HCT116 (cell line): ENCODE results near the gene WDR48. TPM values are rescaled to one million over a fixed set of nuclear protein-coding genes. Genes with fewer than 3 reads are reported as not detected.

Experiments
- ATAC-seq: fragments of 200-7000 bp; cut with Tn5 transposase; 2 replicates; pipeline ENCODE4 v1.9.1; 2020; ENCODE audit warnings: mild to moderate bottlenecking, moderate library complexity
- Bru-seq: library from RNA; stranded (reverse); fragments of 400-500 nt; gene quantifications from one replicate; lab custom pipeline; 2021; lab: Mats Ljungman, UMichigan
- BruChase-seq, 2 experiments: library from RNA; stranded (reverse); fragments of 400-500 nt; gene quantifications; one replicate each; lab custom pipeline; 2021; lab: Mats Ljungman, UMichigan
- BruUV-seq: library from RNA; stranded (reverse); fragments of 400-500 nt; replicated peaks from 2 replicates; lab custom pipeline; 2021; lab: Mats Ljungman, UMichigan
- CTCF ChIA-PET: fragments of 300-600 bp; sonication (Branson Sonifier 250); formaldehyde crosslinking; loops from one replicate; lab custom pipeline; 2021; ENCODE audit warnings: antibody characterized with exemption; lab: Charles Lee
- POLR2A ChIA-PET: fragments of 300-600, 350-600 bp; sonication (Branson Sonifier 250); formaldehyde crosslinking; loops from one replicate; lab custom pipeline; 2021; ENCODE audit warnings: antibody characterized with exemption; lab: Charles Lee
- RAD21 ChIA-PET, 2 experiments: fragments of 300-600 bp; sonication (Branson Sonifier 250); formaldehyde crosslinking; loops; one replicate each; lab custom pipeline; 2023; ENCODE audit warnings: low total read pairs in 2 of 2; ENCODE audit not compliant: uncharacterized antibody in 2 of 2, unreplicated experiment in 2 of 2, low non-redundant PET in 1 of 2; lab: Charles Lee
- DNase-seq: peaks from one replicate; pipeline ENCODE4 v3.0.0-alpha.2; 2010; ENCODE audit warnings: low read depth, low spot score
- H2AFZ ChIP-seq: fragments of 200-600 bp; shearing (Covaris generic), sonication (generic); 2 replicates; pipeline ENCODE4 v1.6.1; 2017; ENCODE audit warnings: low read depth, mixed run types, mixed read lengths, antibody characterized with exemption, low read length; ENCODE audit not compliant: poor library complexity, severe bottlenecking
- H3K27ac ChIP-seq: 2 replicates; pipeline ENCODE4 v1.5.1; 2012; ENCODE audit warnings: low read depth, low read length
- H3K27me3 ChIP-seq: fragments of 200-600 bp; sonication (generic); 2 replicates; pipeline ENCODE4 v1.6.1; 2016; ENCODE audit warnings: mixed run types, low read length, mixed read lengths; ENCODE audit not compliant: insufficient read depth
- H3K36me3 ChIP-seq, 2 experiments: fragments of 200-500 bp in 1 of 2; fragments of 200-600 bp in 1 of 2; sonication (Bioruptor generic) in 1 of 2; sonication (generic) in 1 of 2; 2 replicates each; pipeline versions ENCODE4 v1.5.1 to v1.6.1; 2014 to 2016; ENCODE audit warnings: low read length in 2 of 2, inconsistent platforms in 1 of 2, mixed read lengths in 1 of 2, mixed run types in 1 of 2; ENCODE audit not compliant: insufficient read depth in 2 of 2, control insufficient read depth in 1 of 2
- H3K4me1 ChIP-seq, 2 experiments: fragments of 200-600 bp in 1 of 2; sonication (generic) in 1 of 2; 2 replicates each; pipeline versions ENCODE4 v1.5.1 to v1.6.1; 2012 to 2017; ENCODE audit warnings: low read length in 2 of 2, inconsistent platforms in 1 of 2, mild to moderate bottlenecking in 1 of 2, mixed read lengths in 1 of 2, mixed run types in 1 of 2, moderate library complexity in 1 of 2; ENCODE audit not compliant: insufficient read depth in 2 of 2, control insufficient read depth in 1 of 2
- H3K4me2 ChIP-seq: fragments of 200-600 bp; sonication (generic); 2 replicates; pipeline ENCODE4 v1.6.1; 2017; ENCODE audit warnings: mixed run types, low read length, mixed read lengths
- H3K4me3 ChIP-seq, 2 experiments: fragments of 200-600 bp in 1 of 2; sonication (generic) in 1 of 2; replicated peaks in 1 of 2; 2 replicates each; pipeline ENCODE4 v1.5.1; 2011 to 2016; ENCODE audit warnings: low read length in 2 of 2, control low read depth in 1 of 2, low read depth in 1 of 2, mild to moderate bottlenecking in 1 of 2, mixed read lengths in 1 of 2, mixed run types in 1 of 2
- H3K79me2 ChIP-seq: fragments of 200-600 bp; sonication (generic); 2 replicates; pipeline ENCODE4 v1.6.1; 2017; ENCODE audit warnings: mild to moderate bottlenecking, mixed run types, low read length, moderate library complexity, mixed read lengths; ENCODE audit not compliant: insufficient read depth
- H3K9ac ChIP-seq: fragments of 200-600 bp; sonication (generic); 2 replicates; pipeline ENCODE4 v1.6.1; 2016; ENCODE audit warnings: low read length, mixed read lengths
- H3K9me2 ChIP-seq: fragments of 200-600 bp; sonication (generic), shearing (Covaris generic); 2 replicates; pipeline ENCODE4 v1.6.1; 2017; ENCODE audit warnings: mixed run types, mild to moderate bottlenecking, moderate library complexity; ENCODE audit not compliant: insufficient read depth
- H3K9me3 ChIP-seq, 2 experiments: fragments of 200-500 bp in 1 of 2; fragments of 200-600 bp in 1 of 2; sonication (Bioruptor generic) in 1 of 2; sonication (generic) in 1 of 2; 2 replicates each; pipeline ENCODE4 v1.6.1; 2014 to 2017; ENCODE audit warnings: low read length in 2 of 2, mixed read lengths in 2 of 2, inconsistent platforms in 1 of 2, low read depth in 1 of 2, mild to moderate bottlenecking in 1 of 2, mixed run types in 1 of 2, moderate library complexity in 1 of 2; ENCODE audit not compliant: control insufficient read depth in 1 of 2, insufficient read depth in 1 of 2
- H4K20me1 ChIP-seq: fragments of 200-600 bp; sonication (generic), shearing (Covaris generic); 2 replicates; pipeline ENCODE4 v1.6.1; 2017; ENCODE audit warnings: mixed run types, mild to moderate bottlenecking, moderate library complexity; ENCODE audit not compliant: insufficient read depth
- EGR1 ChIP-seq: IDR thresholded peaks from 2 replicates; pipeline ENCODE4 v1.6.1; 2012; ENCODE audit warnings: low read depth
- ELF1 ChIP-seq: IDR thresholded peaks from 2 replicates; pipeline ENCODE4 v1.6.1; 2012; ENCODE audit warnings: low read depth, borderline replicate concordance
- EZH2 ChIP-seq: fragments of 200-600 bp; sonication (generic); IDR thresholded peaks from 2 replicates; pipeline ENCODE4 v1.6.1; 2017; ENCODE audit warnings: antibody characterized with exemption, mixed run types
- MAX ChIP-seq: IDR thresholded peaks from 2 replicates; pipeline ENCODE4 v1.6.1; 2012
- POLR2A ChIP-seq: IDR thresholded peaks from 2 replicates; pipeline ENCODE4 v1.7.0; 2011; ENCODE audit warnings: borderline replicate concordance; ENCODE audit not compliant: insufficient read depth, insufficient read length; ENCODE audit errors: extremely low read depth
- POLR2AphosphoS5 ChIP-seq: IDR thresholded peaks from 2 replicates; pipeline ENCODE4 v1.6.1; 2011; ENCODE audit warnings: mild to moderate bottlenecking, low read depth, low read length, moderate library complexity
- SIN3A ChIP-seq: IDR thresholded peaks from 2 replicates; pipeline ENCODE4 v1.6.1; 2012; ENCODE audit warnings: low read depth
- SP1 ChIP-seq: IDR thresholded peaks from 2 replicates; pipeline ENCODE4 v1.6.1; 2012; ENCODE audit warnings: low read depth
- YY1 ChIP-seq: IDR thresholded peaks from 2 replicates; pipeline ENCODE4 v1.6.1; 2011; ENCODE audit warnings: low read length, low read depth, moderate library complexity, mild to moderate bottlenecking; ENCODE audit not compliant: insufficient replicate concordance; ENCODE audit errors: extremely low read depth
- ZFX ChIP-seq: fragments of 450-650 bp; IDR thresholded peaks from 2 replicates; pipeline ENCODE4 v1.6.1; 2017
- intact Hi-C: fragments of 100-400 bp; cut with micrococcal nuclease; formaldehyde crosslinking; loops from 2 replicates; pipeline ENCODE4 v1.10.0; 2022
- long read RNA-seq: library from polyadenylated mRNA; unstranded; transcript quantifications from one replicate; pipeline ENCODE4 v2.0.0, GENCODE V29; 2021; ENCODE audit not compliant: unreplicated experiment
- polyA plus RNA-seq: library from polyadenylated mRNA; unstranded; fragments of >200 nt; gene quantifications from 2 replicates; pipeline ENCODE4 v1.2.1, GENCODE V29; 2012; ENCODE audit warnings: missing spikeins
- total RNA-seq: library from RNA; stranded (reverse); gene quantifications from one replicate; pipeline ENCODE4 v1.2.1, GENCODE V29; 2021; ENCODE audit not compliant: unreplicated experiment

The WDR48 gene
- 35.6 TPM for total RNA-seq
- polyA plus RNA-seq, result 12.6 and 14.5 TPM in 2 replicates
- Bru-seq, nascent RNA, result percentile 76 among the genes with signal in this experiment
- BruChase-seq, experiment 1, labeled RNA remaining after a 6-hour chase, result percentile 80 among the genes with signal in this experiment
- percentile 73 among the genes with signal in this experiment for BruChase-seq, experiment 2, labeled RNA remaining after a 2-hour chase
- long read RNA-seq, transcript WDR48-201 (19 exons, 3,707 nt), result major isoform, 44 of 64 reads
- long read RNA-seq, partial matches to known transcripts, result 6 of 64 reads
- long read RNA-seq, other reads (novel, unspliced or antisense), result 14 of 64 reads

- CTCF ChIA-PET, result no interaction called here
Observed at GRCh38 chr3:39051649-39052561, at the start of gene WDR48, which contains the start of gene SCN11A. Gene WDR48, plus strand, starts transcription at chr3:39052016. Its CDS starts 10 bp downstream, at chr3:39052026. Gene SCN11A, minus strand, starts transcription at chr3:39051944. Its CDS starts 101,582 bp downstream, at chr3:38950362.

More at GRCh38 chr3:39051649-39052561, at the start of gene WDR48, which contains the start of gene SCN11A:
- H3K4me3 ChIP-seq, result peak within 1 kb of the TSS; percentile 80 to 83
- no peaks in the 10 kb centered on the region for H3K9me2 ChIP-seq
- DNase-seq (peak; percentile 76), ATAC-seq (peak; percentile 99)
- peak within 1 kb of the TSS; percentile 21; the same call in 1 of the 2 replicates for H3K27ac ChIP-seq
- peaks cover 4 to 9% of the 10 kb centered on the region in 2 experiments; a peak in 2 of 4 replicates for H3K4me1 ChIP-seq
- BruUV-seq, result no TSS peak
- H3K79me2 ChIP-seq, result peaks cover 16% of the 10 kb centered on the region
- no peaks in the 10 kb centered on the region for H3K9me3 ChIP-seq
- no peaks in the 10 kb centered on the region for H3K36me3 ChIP-seq
- peak within 1 kb of the TSS; percentile 74 for H3K9ac ChIP-seq
- H2AFZ ChIP-seq, result peak within 1 kb of the TSS; percentile 74
- no peaks in the 10 kb centered on the region for H3K27me3 ChIP-seq
- peak; percentile 64 for TF ChIP-seq SP1
- TF ChIP-seq MAX, result peak; percentile 43; the same call in 1 of the 2 replicates
- TF ChIP-seq EGR1, result peak; percentile 40; the same call in 1 of the 2 replicates
- peak; percentile 98 for TF ChIP-seq YY1
- TF ChIP-seq SIN3A, result peak; percentile 70
- TF ChIP-seq EZH2, result no peak
- TF ChIP-seq POLR2A, result peak; percentile 84
- TF ChIP-seq ZFX, result 0 out of 2 replicates have a peak, but pooled peaks have one; percentile 15
- TF ChIP-seq POLR2AphosphoS5, result peak; percentile 92
- TF ChIP-seq ELF1, result no peak
- intact Hi-C loops, result loop anchor here (5.0 kb wide), 1 partner anchor 240 kb away; no protein-coding TSS in a partner anchor
- ChIA-PET POLR2A (no interaction called here), RAD21 (no interaction called here)
- peak within 1 kb of the TSS; percentile 92 for H3K4me2 ChIP-seq
- no peaks in the 10 kb centered on the region for H4K20me1 ChIP-seq
